Activated T-cell treated with anti-CD3 and anti-CD28 coated beads for 48 hours (primary cell): ENCODE data around the gene SULT1C2.
"Not testable (repeated sequence)": the region's sequence is repeated elsewhere in the genome, so short reads cannot be mapped to it uniquely, and the experiment has no call there.

Experiments
- DNase-seq: peaks from one replicate; pipeline ENCODE4 v3.0.0-alpha.2; 2020; ENCODE audit warnings: low read depth

Gene SULT1C2

DNA sequence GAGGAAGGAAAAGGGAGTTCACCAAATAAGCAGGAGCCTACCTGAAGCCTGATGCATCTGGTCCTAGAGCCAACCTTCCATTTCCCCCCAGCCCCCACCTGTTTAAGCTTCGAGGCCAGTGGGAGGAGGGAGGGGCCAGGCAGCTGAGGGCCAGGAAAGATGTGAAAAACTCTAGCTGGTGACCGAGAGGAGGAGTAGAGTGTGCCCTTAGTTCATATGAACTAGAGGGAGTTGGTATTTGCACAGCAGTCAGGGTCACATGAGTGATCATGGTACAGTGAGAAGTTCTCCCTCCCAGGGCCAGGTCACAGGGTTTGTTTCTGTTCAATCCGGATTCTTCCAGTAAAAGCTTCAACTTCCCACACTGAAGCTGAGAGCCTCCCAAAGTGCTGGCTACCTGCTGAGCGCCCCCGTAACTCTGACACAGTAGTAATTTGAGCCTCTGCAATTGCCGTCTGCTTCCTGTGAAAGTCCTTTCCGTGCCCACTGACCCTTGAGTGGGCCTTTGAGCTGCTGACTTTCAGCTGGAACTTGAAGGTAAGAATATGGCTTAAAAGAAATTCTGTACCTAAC lies at the start of gene SULT1C2:
Gene SULT1C2 (plus strand): TSS at position 362 of the 573 bp plus-strand sequence. CDS start 4,773 bp downstream, outside the sequence.
- no peak for DNase-seq

DNA sequence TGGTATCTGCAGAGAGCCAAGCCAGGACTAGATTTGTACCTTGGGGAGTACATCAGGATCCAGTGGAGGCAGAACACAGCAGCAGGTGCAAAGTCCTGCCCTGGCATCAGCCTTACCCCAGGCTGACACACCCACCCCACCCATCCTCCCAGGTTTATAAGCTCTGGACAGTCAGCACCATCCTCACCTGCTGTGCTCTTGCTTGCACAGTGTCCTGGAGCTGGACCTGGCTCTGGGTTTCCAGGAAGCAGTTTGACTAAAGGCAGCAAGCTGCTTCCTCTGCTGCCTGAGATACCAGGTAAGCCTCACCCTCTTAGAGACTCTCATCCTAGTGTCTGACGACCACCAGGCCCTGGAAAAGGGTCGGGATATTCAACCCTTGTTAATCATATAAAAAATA lies 48.9 kb upstream of the SULT1C2 start, which contains the start of gene SULT1C3:
Gene SULT1C3 (plus strand): TSS at position 183 of the 400 bp plus-strand sequence. CDS start 7,227 bp downstream, outside the sequence.
- no peak for DNase-seq

DNA sequence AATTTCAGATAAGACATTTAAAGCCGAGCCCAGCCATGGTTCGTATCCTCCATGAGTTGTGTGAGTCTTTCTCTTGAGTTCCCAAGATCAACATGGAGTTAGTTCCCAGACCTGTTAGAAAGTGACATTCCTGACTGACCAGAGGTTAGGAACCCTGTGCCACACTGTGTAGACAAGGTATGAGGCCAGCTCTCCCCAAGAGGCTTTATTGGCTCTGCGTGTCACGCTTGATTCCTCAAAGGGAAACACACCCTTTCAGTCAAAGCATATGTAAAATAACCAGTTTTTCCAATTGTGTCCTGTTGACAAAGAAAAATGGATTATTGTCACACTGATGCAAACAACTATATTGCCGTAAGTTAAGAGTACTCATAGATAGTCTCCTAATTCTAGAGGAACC lies 47.7 kb upstream of the SULT1C2 start:
- no peak for DNase-seq

DNA sequence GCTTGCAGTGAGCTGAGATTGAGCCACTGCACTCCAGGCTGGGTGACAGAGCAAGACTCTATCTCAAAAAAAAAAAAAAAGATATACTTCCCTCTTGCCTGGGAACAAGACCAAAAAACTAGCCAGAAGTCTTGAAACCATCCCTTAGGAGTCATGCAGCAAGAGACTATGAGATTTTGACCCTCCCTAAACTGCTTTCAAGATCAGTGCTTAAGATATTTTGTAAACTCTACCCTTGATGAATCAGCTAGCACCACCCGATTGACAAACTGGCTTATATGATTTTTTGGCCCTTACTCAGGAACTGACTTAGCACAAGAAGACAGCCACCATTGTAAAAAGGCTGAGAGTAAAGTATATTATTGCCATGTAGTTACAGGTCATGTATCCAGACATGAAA lies 45.1 kb upstream of the SULT1C2 start:
- DNase-seq, result no peak

GRCh38 chr2:108244667-108245414 lies 43.9 kb upstream of the SULT1C2 start:
- DNase-seq, result no peak

- DNase-seq, result no peak
These were observed 35.6 kb upstream of the SULT1C2 start for GRCh38 chr2:108253106-108253505.

DNA sequence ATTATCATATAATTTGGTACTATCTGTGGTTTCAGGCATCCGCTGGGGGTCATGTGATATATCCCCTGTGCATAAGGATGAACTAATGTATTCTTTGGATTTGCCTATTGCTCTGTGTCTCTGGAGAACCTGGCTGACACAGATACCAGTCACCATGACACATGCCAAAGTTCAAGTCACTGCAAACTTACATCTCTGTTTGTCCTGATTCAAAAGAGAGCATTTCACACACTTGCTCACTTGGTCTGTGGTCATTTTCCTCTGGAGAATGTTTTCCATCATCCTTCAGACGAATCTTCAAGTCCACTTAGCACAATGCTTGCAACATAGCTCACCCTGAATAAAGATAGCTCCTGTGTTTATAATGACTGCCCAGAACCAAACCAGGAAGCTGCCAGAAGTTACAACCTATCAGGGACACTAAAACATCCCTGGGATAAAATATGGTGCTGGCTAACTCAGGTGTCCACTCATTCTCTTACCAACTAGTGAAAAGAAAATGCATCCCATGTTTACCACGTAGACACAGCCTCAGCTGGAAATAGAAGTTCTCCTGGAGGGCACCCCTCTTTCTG lies 30.9 kb upstream of the SULT1C2 start:
- no peak for DNase-seq

- no peak for DNase-seq
These were observed 27.9 kb upstream of the SULT1C2 start for GRCh38 chr2:108260773-108261172.

- no peak for DNase-seq
These were observed 26.7 kb upstream of the SULT1C2 start for GRCh38 chr2:108262036-108262435.

DNA sequence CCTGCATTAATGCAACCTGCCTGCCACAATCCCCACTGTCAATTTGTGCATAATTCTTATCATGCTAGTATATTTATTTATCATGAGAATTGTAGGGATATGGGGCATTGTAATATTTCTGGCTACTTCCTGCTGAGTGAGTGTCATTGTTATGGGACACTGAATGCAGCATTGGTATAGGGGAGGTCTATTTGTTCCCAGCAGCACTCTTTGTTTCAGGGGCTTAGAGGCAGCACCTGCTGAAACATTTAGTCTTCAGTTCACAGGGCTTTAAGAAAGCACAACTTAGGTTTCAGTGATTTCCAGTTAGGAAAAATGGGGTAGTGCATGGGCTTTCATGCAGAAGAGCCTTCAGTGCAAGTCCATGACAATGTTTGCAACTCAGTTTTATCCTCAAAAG lies 25.3 kb upstream of the SULT1C2 start:
- DNase-seq, result no peak

- no peak for DNase-seq
These were observed 22.5 kb upstream of the SULT1C2 start for GRCh38 chr2:108266218-108266617.

DNA sequence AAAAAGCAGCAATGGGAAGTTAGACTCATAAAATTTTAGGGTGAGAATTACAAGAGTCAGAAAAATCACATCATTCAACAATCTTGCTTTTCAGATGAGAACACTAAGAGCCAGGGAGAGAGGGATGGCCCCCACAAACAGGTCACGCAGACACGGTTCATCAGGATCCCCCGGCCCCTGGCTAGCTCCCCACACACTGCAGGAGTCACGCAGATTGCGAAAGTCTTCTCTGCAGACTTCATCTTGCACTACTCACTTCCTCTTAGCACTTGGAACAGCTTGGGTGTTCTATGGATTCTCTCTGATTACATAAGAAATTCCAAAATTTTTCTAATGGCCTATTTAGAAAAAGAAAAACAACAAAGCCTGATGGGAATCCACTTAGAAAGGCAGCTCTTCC lies 21.6 kb upstream of the SULT1C2 start:
- DNase-seq, result no peak

- no peak for DNase-seq
These were observed 20.7 kb upstream of the SULT1C2 start for GRCh38 chr2:108268001-108268400.

DNA sequence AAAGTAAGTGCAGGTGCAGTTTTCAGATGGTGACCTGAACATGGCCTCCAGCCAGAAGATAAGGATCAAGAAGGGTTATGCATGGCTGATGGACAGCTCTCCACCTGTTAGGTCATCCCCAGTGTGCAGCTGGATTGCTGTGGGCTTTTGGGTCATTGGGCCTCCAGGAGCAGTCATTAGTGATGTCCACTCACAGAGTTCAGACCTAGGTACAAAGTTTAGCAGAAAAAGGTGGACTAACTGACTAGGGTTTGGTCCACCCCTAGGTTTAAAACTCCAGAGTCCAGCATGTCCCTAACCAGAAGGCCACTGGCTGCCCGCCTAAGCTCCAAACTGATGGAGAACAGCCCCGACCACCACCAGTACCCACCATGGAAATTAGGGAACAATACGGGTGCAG lies 18.3 kb upstream of the SULT1C2 start:
- DNase-seq, result no peak

DNA sequence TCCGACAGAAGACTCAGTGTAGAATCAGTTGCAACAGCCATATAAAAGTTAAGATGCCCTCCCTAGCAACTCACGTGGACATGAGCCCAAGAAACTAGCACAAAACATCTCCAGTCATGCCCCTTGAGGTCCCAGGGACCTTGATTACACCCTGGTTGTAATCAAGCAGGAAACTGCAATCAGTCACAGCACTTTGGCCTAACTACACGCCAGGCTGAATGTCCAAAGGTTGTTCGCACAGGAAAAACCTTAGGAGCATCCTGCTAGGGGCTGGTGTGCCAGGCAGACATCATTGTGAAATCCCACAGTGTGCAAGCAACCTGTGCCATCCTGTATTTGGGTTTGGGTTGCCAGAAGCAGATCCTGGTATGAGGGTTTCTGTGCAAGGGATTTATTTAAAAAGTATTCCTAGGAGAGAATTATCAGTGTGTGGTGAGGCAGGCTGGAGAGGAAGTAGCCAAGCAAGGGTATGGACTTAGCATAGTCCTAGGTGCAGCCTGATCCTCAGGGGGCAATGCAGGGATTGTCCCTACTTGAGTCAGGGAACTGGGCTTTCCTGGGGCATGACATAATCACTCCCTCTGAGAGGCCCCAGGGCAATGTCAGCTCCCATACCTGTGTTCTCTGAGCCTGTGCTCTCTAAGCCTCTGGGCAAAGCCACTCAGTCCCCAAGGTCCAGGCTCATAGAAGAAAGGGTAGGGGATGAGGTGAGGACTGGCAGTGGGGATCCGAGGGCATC lies 17.8 kb upstream of the SULT1C2 start:
- DNase-seq, result no peak

DNA sequence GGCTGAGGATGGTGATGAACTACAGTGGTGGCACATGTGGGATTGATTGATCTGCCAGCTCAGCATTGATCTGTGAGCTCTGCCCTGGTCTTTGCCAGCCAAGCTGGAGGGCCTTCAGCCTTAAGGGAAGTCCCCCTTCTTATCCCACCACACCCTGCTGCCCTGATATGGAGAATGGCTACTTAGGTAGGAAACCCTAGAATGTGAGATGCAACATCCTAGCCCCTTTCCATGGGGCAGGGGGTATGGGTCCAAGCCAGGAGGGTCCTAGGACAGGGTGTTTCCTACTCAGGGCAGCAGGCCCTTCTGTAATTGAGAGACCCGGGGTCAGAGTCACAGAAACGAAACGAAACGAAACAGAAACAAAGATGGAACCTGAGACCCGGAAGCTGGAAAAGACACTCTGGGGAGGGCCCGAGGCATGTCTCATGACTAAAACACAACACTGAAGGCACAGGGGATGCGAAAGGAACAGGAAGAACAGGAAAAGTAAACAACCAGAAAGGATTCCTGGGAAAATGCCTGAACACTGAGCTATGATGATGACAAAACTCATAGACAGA lies 16.9 kb upstream of the SULT1C2 start:
- DNase-seq, result no peak

GRCh38 chr2:108278631-108279030 lies 10.1 kb upstream of the SULT1C2 start:
- DNase-seq, result no peak

GRCh38 chr2:108279468-108279867 lies 9.2 kb upstream of the SULT1C2 start:
- no peak for DNase-seq

DNA sequence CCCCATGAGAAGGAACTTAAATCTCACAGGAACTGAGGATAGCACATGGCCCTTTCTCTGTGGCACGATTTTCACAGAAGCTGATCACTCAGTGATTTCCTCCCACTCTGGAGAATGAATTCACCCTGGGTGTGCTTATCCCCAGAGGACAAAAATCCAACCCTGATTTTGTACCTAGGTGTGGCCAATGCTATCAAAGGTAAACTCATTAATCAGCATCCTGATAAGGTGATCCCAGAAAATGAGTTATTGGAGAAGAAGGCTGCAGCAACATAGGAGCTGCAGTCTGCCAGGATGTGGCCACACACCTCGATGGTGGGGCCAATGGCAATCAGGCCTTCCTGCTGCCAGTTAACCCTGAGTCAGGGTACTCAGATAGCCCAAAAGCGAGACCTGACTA lies 8.2 kb upstream of the SULT1C2 start:
- DNase-seq, result no peak

DNA sequence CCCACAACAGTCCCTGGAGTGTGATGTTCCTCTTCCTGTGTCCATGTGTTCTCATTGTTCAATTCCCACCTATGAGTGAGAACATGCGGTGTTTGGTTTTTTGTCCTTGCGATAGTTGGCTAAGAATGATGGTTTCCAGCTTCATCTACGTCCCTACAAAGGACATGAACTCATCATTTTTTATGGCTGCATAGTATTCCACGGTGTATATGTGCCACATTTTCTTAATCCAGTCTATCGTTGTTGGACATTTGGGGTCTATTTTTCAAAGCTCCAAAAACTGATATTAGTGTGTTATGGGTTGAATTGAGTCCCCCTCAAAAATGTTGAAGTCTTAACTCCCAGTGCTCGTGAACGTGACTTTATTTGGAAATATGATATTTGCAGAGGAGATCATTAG lies 4.1 kb upstream of the SULT1C2 start:
- DNase-seq, result not testable (repeated sequence)

DNA sequence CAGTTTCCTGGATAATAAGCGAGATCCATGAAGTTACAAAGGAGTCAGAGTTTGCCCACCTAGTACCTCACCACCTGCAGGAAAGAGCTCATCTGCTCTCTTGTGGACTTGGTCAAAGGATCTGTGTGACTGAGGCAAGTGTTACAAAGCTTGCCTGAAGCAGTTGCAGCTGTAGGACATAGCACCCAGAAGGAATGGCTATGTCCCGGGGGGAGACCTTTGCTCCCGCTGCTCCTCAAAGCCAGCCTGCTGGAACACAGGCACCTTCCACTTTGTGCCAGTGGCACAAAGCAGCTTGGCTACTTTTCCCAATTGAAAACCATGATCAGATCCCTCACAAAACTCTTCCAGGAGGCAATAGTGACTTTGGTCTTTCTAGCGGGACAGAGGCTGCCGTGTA lies 3.1 kb upstream of the SULT1C2 start:
- DNase-seq, result no peak

DNA sequence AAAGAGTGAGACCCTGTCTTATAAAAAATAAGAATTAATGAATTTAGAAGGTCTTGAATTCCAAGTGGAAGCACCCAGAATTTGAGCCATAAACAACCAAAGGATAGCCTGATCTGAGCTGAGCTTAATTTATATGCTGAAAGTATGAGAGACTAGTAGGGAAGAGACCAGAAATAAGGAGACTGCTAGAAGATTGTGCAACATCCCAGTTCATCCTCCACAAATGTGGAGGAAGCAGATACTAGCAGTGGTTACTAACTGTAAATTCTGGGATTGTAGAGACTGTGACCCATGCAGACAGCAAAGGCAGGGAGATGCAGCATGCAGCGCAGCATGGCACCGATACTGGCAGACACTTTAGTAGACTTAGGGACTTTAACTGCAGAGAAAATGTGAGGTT lies 1.5 kb upstream of the SULT1C2 start:
- no peak for DNase-seq
